Activated T-cell treated with anti-CD3 and anti-CD28 coated beads, Interleukin-2, amount 50 U/mL, for 72 hours (primary cell): ENCODE measurements around the gene SDC1. TPM values are rescaled to one million over a fixed set of nuclear protein-coding genes. Genes with fewer than 3 reads are reported as not detected.

Experiments
- ATAC-seq, 2 donors: fragments of 150-1000 bp; cut with Tn5 transposase; replicated peaks in 1 of 2; 2 replicates each; pipeline ENCODE4 v1.10.0; 2021; ENCODE audit warnings: moderate library complexity in 2 of 2, mild to moderate bottlenecking in 1 of 2
- DNase-seq, 2 donors: peaks; one replicate each; pipeline ENCODE4 v3.0.0; 2021 to 2022; ENCODE audit warnings: mixed read lengths in 1 of 2
- H3K27ac Mint-ChIP-seq: one replicate; pipeline ENCODE4 v1.8.0; 2022; ENCODE audit warnings: mild to moderate bottlenecking, moderate library complexity, mixed read lengths
- H3K27me3 Mint-ChIP-seq: one replicate; pipeline ENCODE4 v1.8.0; 2022; ENCODE audit warnings: low read depth, mixed read lengths
- H3K36me3 Mint-ChIP-seq, 2 donors: one replicate each; pipeline ENCODE4 v1.8.0; 2022; ENCODE audit warnings: mixed read lengths in 2 of 2, mild to moderate bottlenecking in 1 of 2; ENCODE audit not compliant: insufficient read depth in 2 of 2
- H3K4me1 Mint-ChIP-seq: one replicate; pipeline ENCODE4 v1.8.0; 2022; ENCODE audit warnings: low read depth, mixed read lengths
- H3K4me3 Mint-ChIP-seq, 2 donors: one replicate each; pipeline ENCODE4 v1.8.0; 2022; ENCODE audit warnings: mild to moderate bottlenecking in 2 of 2, mixed read lengths in 2 of 2, moderate library complexity in 2 of 2
- H3K9me3 Mint-ChIP-seq, 2 donors: one replicate each; pipeline ENCODE4 v1.8.0; 2022; ENCODE audit warnings: mixed read lengths in 2 of 2
- total RNA-seq, 2 donors: library from RNA; stranded (reverse); gene quantifications; one replicate each; pipeline ENCODE4 v1.2.3, GENCODE V29; 2022

SDC1 gene
- total RNA-seq, 2 donors from 2014 or later: 0.16 to 0.38 TPM

GRCh38 chr2:20186078-20186854, 38.7 kb downstream of the SDC1 start:
- no peak overlapping the region for H3K4me3 Mint-ChIP-seq
- no peaks in the 10 kb centered on the region for H3K27me3 Mint-ChIP-seq
- no peaks in the 10 kb centered on the region for H3K36me3 Mint-ChIP-seq
- H3K9me3 Mint-ChIP-seq: no peaks in the 10 kb centered on the region
- H3K27ac Mint-ChIP-seq: no peak overlapping the region
- DNase-seq (no peak), ATAC-seq (no peak)
- no peaks in the 10 kb centered on the region for H3K4me1 Mint-ChIP-seq

GRCh38 chr2:20185176-20186022, 39.5 kb downstream of the SDC1 start:
- Mint-ChIP-seq H3K27ac (no peak overlapping the region), H3K4me1 (no peaks in the 10 kb centered on the region), H3K4me3 (no peak overlapping the region), H3K27me3 (no peaks in the 10 kb centered on the region), H3K9me3 (no peaks in the 10 kb centered on the region), H3K36me3 (no peaks in the 10 kb centered on the region)
- no peak for ATAC-seq
- DNase-seq: no peak

- ATAC-seq: no peak
- Mint-ChIP-seq H3K4me3 (no peak overlapping the region), H3K27me3 (no peaks in the 10 kb centered on the region), H3K4me1 (no peaks in the 10 kb centered on the region), H3K36me3 (no peaks in the 10 kb centered on the region), H3K27ac (no peak overlapping the region), H3K9me3 (no peaks in the 10 kb centered on the region)
- DNase-seq: no peak
Measured at GRCh38 chr2:20184067-20184938, 40.6 kb downstream of the SDC1 start.

GRCh38 chr2:20183373-20183772, 41.6 kb downstream of the SDC1 start:
- Mint-ChIP-seq H3K4me1 (no peaks in the 10 kb centered on the region), H3K27ac (no peak overlapping the region), H3K4me3 (no peak overlapping the region)

GRCh38 chr2:20182241-20182931, 42.5 kb downstream of the SDC1 start:
- H3K4me3 Mint-ChIP-seq: no peak overlapping the region
- no peaks in the 10 kb centered on the region for H3K36me3 Mint-ChIP-seq
- ATAC-seq (no peak), DNase-seq (no peak)
- H3K4me1 Mint-ChIP-seq: no peaks in the 10 kb centered on the region
- no peak overlapping the region for H3K27ac Mint-ChIP-seq
- H3K9me3 Mint-ChIP-seq: no peaks in the 10 kb centered on the region
- no peaks in the 10 kb centered on the region for H3K27me3 Mint-ChIP-seq

More at GRCh38 chr2:20183373-20183772, 41.6 kb downstream of the SDC1 start:
- H3K9me3 Mint-ChIP-seq: no peaks in the 10 kb centered on the region
- no peak for DNase-seq
- ATAC-seq: no peak
- H3K36me3 Mint-ChIP-seq: no peaks in the 10 kb centered on the region
- no peaks in the 10 kb centered on the region for H3K27me3 Mint-ChIP-seq

GRCh38 chr2:20181761-20182160, 43.2 kb downstream of the SDC1 start:
- H3K9me3 Mint-ChIP-seq: no peaks in the 10 kb centered on the region
- no peaks in the 10 kb centered on the region for H3K27me3 Mint-ChIP-seq
- no peak overlapping the region for H3K27ac Mint-ChIP-seq
- ATAC-seq (no peak), DNase-seq (no peak)
- H3K4me1 Mint-ChIP-seq: no peaks in the 10 kb centered on the region
- no peaks in the 10 kb centered on the region for H3K36me3 Mint-ChIP-seq
- no peak overlapping the region for H3K4me3 Mint-ChIP-seq

- Mint-ChIP-seq H3K4me3 (no peak overlapping the region), H3K9me3 (no peaks in the 10 kb centered on the region), H3K27ac (no peak overlapping the region), H3K27me3 (no peaks in the 10 kb centered on the region), H3K36me3 (no peaks in the 10 kb centered on the region), H3K4me1 (no peaks in the 10 kb centered on the region)
- DNase-seq: no peak
- ATAC-seq: no peak
Measured at GRCh38 chr2:20180676-20181648, 44.0 kb downstream of the SDC1 start.

DNA sequence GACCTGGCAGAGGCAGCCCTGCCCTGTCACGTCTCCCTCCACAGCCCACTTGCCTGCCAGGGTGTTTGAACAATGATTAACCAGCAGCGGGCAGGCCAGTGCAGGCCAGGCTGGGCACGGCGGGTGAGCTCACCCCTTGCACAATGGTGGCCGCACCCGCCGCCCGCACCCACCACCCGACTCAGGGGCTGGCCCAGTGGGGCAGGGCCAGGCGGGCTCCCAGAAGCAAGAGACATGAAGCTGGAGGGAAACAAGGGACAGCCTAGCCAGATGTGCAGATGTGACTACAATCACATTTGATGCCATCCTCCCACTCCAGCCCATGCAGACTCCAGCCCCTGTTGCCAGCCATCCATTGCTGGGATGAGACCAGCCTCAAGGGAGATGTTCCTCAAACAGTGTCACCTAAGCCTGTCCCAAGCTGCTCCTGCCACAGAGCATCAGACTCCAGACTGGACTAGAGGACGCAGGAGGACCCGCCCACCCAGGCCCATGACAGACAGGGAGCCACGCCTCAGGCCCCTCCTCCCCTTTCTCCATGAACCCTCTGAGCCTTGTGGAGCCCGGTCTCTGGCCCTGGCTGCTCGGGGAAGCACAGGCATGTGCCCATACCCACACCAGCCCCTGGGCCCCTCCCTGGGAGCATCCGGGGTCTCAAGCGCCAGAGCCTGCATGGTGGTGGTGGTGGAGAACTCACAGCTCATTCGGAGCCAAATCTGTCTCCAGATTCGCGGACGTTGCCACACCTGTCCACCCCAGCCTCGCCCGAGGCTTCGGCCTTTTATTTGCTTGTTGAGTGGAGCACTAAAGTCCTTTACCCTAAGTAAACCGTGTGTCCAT, 45.0 kb downstream of the SDC1 start:
- no peak for DNase-seq
- Mint-ChIP-seq H3K27me3 (no peaks in the 10 kb centered on the region), H3K27ac (no peak overlapping the region), H3K36me3 (no peaks in the 10 kb centered on the region), H3K4me3 (no peak overlapping the region), H3K9me3 (no peaks in the 10 kb centered on the region), H3K4me1 (no peaks in the 10 kb centered on the region)
- ATAC-seq: no peak

GRCh38 chr2:20179466-20179754, 45.5 kb downstream of the SDC1 start:
- no peak overlapping the region for H3K4me3 Mint-ChIP-seq
- no peaks in the 10 kb centered on the region for H3K36me3 Mint-ChIP-seq
- no peak for DNase-seq
- H3K9me3 Mint-ChIP-seq: no peaks in the 10 kb centered on the region
- no peak for ATAC-seq
- no peaks in the 10 kb centered on the region for H3K4me1 Mint-ChIP-seq
- no peak overlapping the region for H3K27ac Mint-ChIP-seq
- H3K27me3 Mint-ChIP-seq: no peaks in the 10 kb centered on the region

DNA sequence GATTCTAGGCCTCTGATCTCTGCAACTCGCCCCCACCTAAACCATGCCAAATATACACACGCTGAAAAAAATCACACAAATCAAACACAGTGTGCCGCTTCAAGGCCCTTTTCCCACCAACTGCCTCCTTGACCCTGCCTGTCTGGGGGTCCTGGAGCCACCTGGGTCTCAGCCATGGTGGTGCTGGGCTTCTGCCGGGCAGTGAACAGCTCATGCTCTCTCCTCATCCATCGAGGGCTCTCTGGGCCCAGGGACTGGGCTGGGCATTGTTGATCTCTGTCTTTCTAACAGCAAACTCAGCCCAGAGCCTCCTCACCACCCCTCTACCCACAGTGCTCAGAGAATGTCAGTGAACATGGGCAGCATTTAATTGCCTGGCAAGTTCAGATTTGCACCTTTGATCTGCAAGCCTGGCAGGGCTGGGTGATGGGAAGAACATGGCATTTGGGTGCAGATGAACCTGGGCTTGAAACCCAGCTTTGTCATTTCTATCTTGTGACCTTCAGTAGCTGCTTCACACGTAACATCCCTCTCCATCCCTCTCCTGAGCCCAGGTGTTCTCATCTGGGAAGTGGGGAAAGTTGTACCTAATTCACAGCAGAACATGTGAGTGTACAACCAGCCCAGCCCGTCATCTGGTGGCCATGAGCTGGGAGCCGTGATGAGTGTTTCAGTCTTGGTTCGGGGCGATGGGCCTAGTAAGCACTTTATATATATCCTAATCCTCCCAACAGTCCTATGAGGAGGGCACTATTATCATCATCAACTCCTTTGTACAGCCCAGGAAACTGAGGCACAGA, 46.1 kb downstream of the SDC1 start:
- DNase-seq (no peak), ATAC-seq (no peak)
- Mint-ChIP-seq H3K4me3 (no peak overlapping the region), H3K9me3 (no peaks in the 10 kb centered on the region), H3K36me3 (no peaks in the 10 kb centered on the region), H3K27ac (no peak overlapping the region), H3K4me1 (no peaks in the 10 kb centered on the region), H3K27me3 (no peaks in the 10 kb centered on the region)

- no peak for DNase-seq
- H3K27ac Mint-ChIP-seq: no peak overlapping the region
- no peaks in the 10 kb centered on the region for H3K36me3 Mint-ChIP-seq
- ATAC-seq: no peak
- H3K4me3 Mint-ChIP-seq: no peak overlapping the region
- no peaks in the 10 kb centered on the region for H3K9me3 Mint-ChIP-seq
- H3K27me3 Mint-ChIP-seq: no peaks in the 10 kb centered on the region
- H3K4me1 Mint-ChIP-seq: no peaks in the 10 kb centered on the region
Measured at GRCh38 chr2:20178249-20178607, 46.7 kb downstream of the SDC1 start.
